Astrocyte of the cerebellum (primary cell): ENCODE results near the gene LIPC.

Experiments used
- DNase-seq: peaks from one replicate; pipeline ENCODE4 v3.0.0-alpha.2; 2011; ENCODE audit warnings: low read depth
- H3K4me3 ChIP-seq: 2 replicates; pipeline ENCODE4 v1.5.1; 2011; ENCODE audit warnings: mild to moderate bottlenecking, low read depth, low read length, moderate library complexity
- in situ Hi-C: cut with HindIII; loops from 2 replicates; pipeline ENCODE4 v1.10.0; 2017; ENCODE audit warnings: low sequenced_read_pairs
- TF ChIP-seq, protein P1 (sequence below): IDR thresholded peaks from 2 replicates; pipeline ENCODE4 v1.5.1; 2012; ENCODE audit warnings: low read length, low read depth, moderate library complexity, mild to moderate bottlenecking; ENCODE audit errors: missing control alignments

LIPC gene

GRCh38 chr15:58434334-58434875 lies 2.6 kb downstream of the LIPC start:
- TF ChIP-seq, protein P1, sequence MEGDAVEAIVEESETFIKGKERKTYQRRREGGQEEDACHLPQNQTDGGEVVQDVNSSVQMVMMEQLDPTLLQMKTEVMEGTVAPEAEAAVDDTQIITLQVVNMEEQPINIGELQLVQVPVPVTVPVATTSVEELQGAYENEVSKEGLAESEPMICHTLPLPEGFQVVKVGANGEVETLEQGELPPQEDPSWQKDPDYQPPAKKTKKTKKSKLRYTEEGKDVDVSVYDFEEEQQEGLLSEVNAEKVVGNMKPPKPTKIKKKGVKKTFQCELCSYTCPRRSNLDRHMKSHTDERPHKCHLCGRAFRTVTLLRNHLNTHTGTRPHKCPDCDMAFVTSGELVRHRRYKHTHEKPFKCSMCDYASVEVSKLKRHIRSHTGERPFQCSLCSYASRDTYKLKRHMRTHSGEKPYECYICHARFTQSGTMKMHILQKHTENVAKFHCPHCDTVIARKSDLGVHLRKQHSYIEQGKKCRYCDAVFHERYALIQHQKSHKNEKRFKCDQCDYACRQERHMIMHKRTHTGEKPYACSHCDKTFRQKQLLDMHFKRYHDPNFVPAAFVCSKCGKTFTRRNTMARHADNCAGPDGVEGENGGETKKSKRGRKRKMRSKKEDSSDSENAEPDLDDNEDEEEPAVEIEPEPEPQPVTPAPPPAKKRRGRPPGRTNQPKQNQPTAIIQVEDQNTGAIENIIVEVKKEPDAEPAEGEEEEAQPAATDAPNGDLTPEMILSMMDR = no peak
- H3K4me3 ChIP-seq = no peak overlapping the region
- DNase-seq = no peak
- in situ Hi-C loops = no loop called here

GRCh38 chr15:58436552-58436951 lies 4.8 kb downstream of the LIPC start:
- in situ Hi-C loops = no loop called here
- DNase-seq = no peak
- TF ChIP-seq, protein P1 = no peak
- no peak overlapping the region for H3K4me3 ChIP-seq

- in situ Hi-C loops = no loop called here
- no peak overlapping the region for H3K4me3 ChIP-seq
- TF ChIP-seq, protein P1 = no peak
- no peak for DNase-seq
Observed at GRCh38 chr15:58437531-58438105, 5.8 kb downstream of the LIPC start.

GRCh38 chr15:58438111-58438510 lies 6.3 kb downstream of the LIPC start:
- H3K4me3 ChIP-seq = no peak overlapping the region
- DNase-seq = no peak
- in situ Hi-C loops = no loop called here
- TF ChIP-seq, protein P1 = no peak

DNA sequence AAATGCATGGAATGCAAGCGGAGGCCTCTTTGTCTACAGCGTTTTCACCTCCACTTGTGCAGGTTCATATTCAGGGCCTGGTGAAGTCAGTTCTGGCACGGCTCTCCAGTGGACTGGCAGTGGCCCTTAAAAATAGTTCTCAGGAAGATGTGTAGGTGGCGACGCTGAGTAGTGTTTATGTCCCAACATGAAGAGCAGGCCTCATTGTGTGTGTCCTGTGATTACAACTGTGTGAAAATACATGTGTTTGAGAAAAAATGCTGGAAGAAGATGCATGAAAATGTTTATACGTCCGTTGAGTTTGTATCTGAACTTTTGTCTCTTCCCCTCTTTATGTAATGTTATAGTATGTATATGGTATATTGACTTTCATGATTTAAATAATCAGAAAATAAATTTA lies 7.2 kb downstream of the LIPC start:
- in situ Hi-C loops = no loop called here
- H3K4me3 ChIP-seq = no peak overlapping the region
- DNase-seq = no peak
- TF ChIP-seq, protein P1 = peak; percentile 34

- TF ChIP-seq, protein P1 = no peak
- in situ Hi-C loops = no loop called here
- H3K4me3 ChIP-seq = no peak overlapping the region
- no peak for DNase-seq
Observed at GRCh38 chr15:58440158-58440910, 8.5 kb downstream of the LIPC start.
